Measurements from ENCODE around the gene PWWP2B. TPM values are rescaled to one million over a fixed set of nuclear protein-coding genes. Genes with fewer than 3 reads are reported as not detected.

The PWWP2B gene
- 10 to 100 TPM; 11.5 to 15.3 (median 13.6) TPM for total RNA-seq
- 6.2 TPM for total RNA-seq (2013)
- total RNA-seq: 4.3 to 39.0 (median 16.5) reads per million in 29 experiments

- H3K4me3 ChIP-seq (ENCODE audit: control insufficient read depth in 1 of 2, extremely low read depth in 1 of 2, low read length in 1 of 2): peak within 1 kb of the TSS; percentile 69 to 80
- POLR2A ChIA-PET: no interaction called here
- WGBS (ENCODE audit: insufficient coverage): under 1% methylated on average over 84 of the region's 86 CpGs
These were observed at the start of gene PWWP2B for GRCh38 chr10:132397036-132397541. Gene PWWP2B (plus strand): TSS chr10:132397200. CDS start chr10:132397227, 27 bp downstream.

DNA sequence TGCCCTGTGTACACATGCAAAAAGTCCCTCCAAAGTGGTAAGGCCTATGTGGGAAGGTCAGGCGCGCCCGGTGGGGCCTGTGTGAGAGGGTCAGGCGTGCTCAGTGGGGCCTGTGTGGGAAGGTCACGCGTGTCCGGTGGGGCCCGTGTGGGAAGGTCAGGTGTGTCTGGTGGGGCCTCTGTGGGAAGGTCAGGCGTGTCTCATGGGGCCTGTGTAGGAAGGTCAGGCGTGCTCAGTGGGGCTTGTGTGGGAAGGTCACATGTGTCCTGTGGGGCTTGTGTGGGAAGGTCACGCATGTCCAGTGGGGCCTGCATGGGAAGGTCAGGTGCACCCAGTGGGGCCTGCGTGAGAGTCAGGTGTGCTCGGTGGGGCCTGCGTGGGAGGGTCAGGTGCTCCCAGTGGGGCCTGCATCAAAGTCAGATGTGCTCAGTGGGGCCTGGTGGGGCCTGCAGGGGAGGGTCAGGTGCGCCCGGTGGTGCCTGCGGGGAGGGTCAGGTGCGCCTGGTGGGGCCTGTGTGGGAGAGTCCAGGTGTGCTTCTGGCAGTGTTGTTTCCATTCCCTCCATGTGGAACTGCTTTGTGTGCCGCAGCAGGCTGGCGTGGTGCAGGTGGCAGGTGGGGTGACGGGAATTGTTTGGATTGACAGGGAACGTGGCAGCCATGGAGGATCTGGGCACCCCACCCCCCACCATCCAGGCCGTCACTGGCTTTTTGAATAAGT lies 49.6 kb upstream of the PWWP2B start:
- DNase-seq (no peak), ATAC-seq (replicated peaks in 1 of 4) (no peak)
- Mint-ChIP-seq H3K9me3 (peaks cover 0 to 3% (median 2%) of the 10 kb centered on the region in 3 donors), H3K4me1 (no peaks in the 10 kb centered on the region), H3K36me3 (peaks cover 26% of the 10 kb centered on the region), H3K27me3 (no peaks in the 10 kb centered on the region), H3K4me3 (no peak overlapping the region), H3K27ac (no peak overlapping the region)
- ChIA-PET POLR2A (no interaction called here), CTCF (no interaction called here)
- WGBS (ENCODE audit: insufficient coverage): 91% methylated on average over 18 of the region's 23 CpGs
- Histone ChIP-seq H3K36me3 (ENCODE audit: control insufficient read depth in 2 of 2, extremely low read depth in 1 of 2, insufficient read depth in 1 of 2, low read length in 1 of 2) (peaks cover 0 to 4% of the 10 kb centered on the region in 2 donors), H3K4me1 (ENCODE audit: control insufficient read depth in 1 of 2, extremely low read depth in 1 of 2, insufficient read depth in 2 of 2, low read length in 2 of 2) (no peaks in the 10 kb centered on the region), H3K4me3 (ENCODE audit: control insufficient read depth in 1 of 2, extremely low read depth in 1 of 2, low read length in 1 of 2) (no peak overlapping the region), H3K27ac (ENCODE audit: low read length) (no peak overlapping the region), H3K9me3 (no peaks in the 10 kb centered on the region), H3K27me3 (replicated peaks in 1 of 2; ENCODE audit: control insufficient read depth in 2 of 2, extremely low read depth in 1 of 2, insufficient read depth in 2 of 2, low read length in 1 of 2) (no peaks in the 10 kb centered on the region)

More at GRCh38 chr10:132397036-132397541, at the start of gene PWWP2B:
- Mint-ChIP-seq H3K36me3 (no peaks in the 10 kb centered on the region), H3K27me3 (no peaks in the 10 kb centered on the region), H3K4me1 (peaks cover 15 to 29% (median 19%) of the 10 kb centered on the region in 3 donors), H3K27ac (peak within 1 kb of the TSS; percentile 74 to 88), H3K9me3 (peaks cover 0 to 6% (median 0%) of the 10 kb centered on the region in 3 donors), H3K4me3 (peak within 1 kb of the TSS; percentile 83 to 89 (median 88))
- no peaks in the 10 kb centered on the region for H3K27me3 ChIP-seq (replicated peaks in 1 of 2; ENCODE audit: control insufficient read depth in 2 of 2, extremely low read depth in 1 of 2, insufficient read depth in 2 of 2, low read length in 1 of 2)
- peak; percentile 58 to 65 (median 60) for ATAC-seq (replicated peaks in 1 of 4)
- no peaks in the 10 kb centered on the region for H3K36me3 ChIP-seq (ENCODE audit: control insufficient read depth in 2 of 2, extremely low read depth in 1 of 2, insufficient read depth in 1 of 2, low read length in 1 of 2)
- CTCF ChIA-PET: no interaction called here
- H3K27ac ChIP-seq (ENCODE audit: low read length): peak within 1 kb of the TSS; percentile 57
- no peaks in the 10 kb centered on the region for H3K9me3 ChIP-seq
- H3K4me1 ChIP-seq (ENCODE audit: control insufficient read depth in 1 of 2, extremely low read depth in 1 of 2, insufficient read depth in 2 of 2, low read length in 2 of 2): peaks cover 7 to 55% of the 10 kb centered on the region in 2 experiments
- peak in 33 of 35 experiments; percentile 20 to 82 (median 50) for DNase-seq

DNA sequence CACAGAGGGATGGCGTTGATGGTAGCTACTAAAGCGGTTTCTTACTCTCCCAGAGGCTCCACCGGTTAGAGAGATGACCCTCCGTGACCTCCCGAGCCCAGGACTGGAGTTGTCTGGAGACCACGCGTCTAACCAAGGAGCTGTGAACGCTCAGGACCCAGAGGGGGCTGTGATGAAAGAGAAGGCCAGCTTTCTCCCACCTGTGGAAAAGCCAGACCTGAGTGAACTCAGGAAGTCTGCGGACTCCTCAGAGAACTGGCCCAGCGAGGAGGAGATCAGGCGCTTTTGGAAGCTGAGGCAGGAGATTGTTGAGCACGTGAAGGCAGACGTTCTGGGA lies 49.1 kb upstream of the PWWP2B start:
- H3K36me3 Mint-ChIP-seq: peaks cover 23% of the 10 kb centered on the region
- ATAC-seq (replicated peaks in 1 of 4) (no peak), DNase-seq (no peak)
- no peak overlapping the region for H3K27ac Mint-ChIP-seq
- Histone ChIP-seq H3K9me3 (no peaks in the 10 kb centered on the region), H3K4me1 (ENCODE audit: control insufficient read depth in 1 of 2, extremely low read depth in 1 of 2, insufficient read depth in 2 of 2, low read length in 2 of 2) (peaks cover 0 to 2% of the 10 kb centered on the region in 2 experiments), H3K27ac (ENCODE audit: low read length) (no peak overlapping the region), H3K27me3 (replicated peaks in 1 of 2; ENCODE audit: control insufficient read depth in 2 of 2, extremely low read depth in 1 of 2, insufficient read depth in 2 of 2, low read length in 1 of 2) (no peaks in the 10 kb centered on the region), H3K36me3 (ENCODE audit: control insufficient read depth in 2 of 2, extremely low read depth in 1 of 2, insufficient read depth in 1 of 2, low read length in 1 of 2) (peaks cover 0 to 4% of the 10 kb centered on the region in 2 donors), H3K4me3 (ENCODE audit: control insufficient read depth in 1 of 2, extremely low read depth in 1 of 2, low read length in 1 of 2) (no peak overlapping the region)
- H3K9me3 Mint-ChIP-seq: no peaks in the 10 kb centered on the region
- no peak overlapping the region for H3K4me3 Mint-ChIP-seq
- WGBS (ENCODE audit: insufficient coverage): 97% methylated on average over 10 of the region's 13 CpGs
- no peaks in the 10 kb centered on the region for H3K27me3 Mint-ChIP-seq
- ChIA-PET POLR2A (interaction anchor here (0.6 kb wide), 2 partner anchors 10 to 28 kb away, joined by 6 to 10 read pairs; no protein-coding TSS in a partner anchor), CTCF (no interaction called here)
- peaks cover 0 to 3% (median 2%) of the 10 kb centered on the region in 3 donors for H3K4me1 Mint-ChIP-seq

- peaks cover 12% of the 10 kb centered on the region for H3K36me3 Mint-ChIP-seq
- H3K4me1 Mint-ChIP-seq: peaks cover 0 to 3% (median 2%) of the 10 kb centered on the region in 3 donors
- H3K27ac ChIP-seq (ENCODE audit: low read length): no peak overlapping the region
- ChIA-PET POLR2A (no interaction called here), CTCF (no interaction called here)
- no peaks in the 10 kb centered on the region for H3K9me3 Mint-ChIP-seq
- WGBS (ENCODE audit: insufficient coverage): 90% methylated on average over 6 of the region's 6 CpGs
- no peaks in the 10 kb centered on the region for H3K27me3 Mint-ChIP-seq
- no peak overlapping the region for H3K4me3 Mint-ChIP-seq
- no peak for ATAC-seq (replicated peaks in 1 of 4)
- peaks cover 0 to 5% of the 10 kb centered on the region in 2 experiments for H3K4me1 ChIP-seq (ENCODE audit: control insufficient read depth in 1 of 2, extremely low read depth in 1 of 2, insufficient read depth in 2 of 2, low read length in 2 of 2)
- H3K4me3 ChIP-seq (ENCODE audit: control insufficient read depth in 1 of 2, extremely low read depth in 1 of 2, low read length in 1 of 2): no peak overlapping the region
- H3K9me3 ChIP-seq: no peaks in the 10 kb centered on the region
- no peaks in the 10 kb centered on the region for H3K27me3 ChIP-seq (replicated peaks in 1 of 2; ENCODE audit: control insufficient read depth in 2 of 2, extremely low read depth in 1 of 2, insufficient read depth in 2 of 2, low read length in 1 of 2)
- DNase-seq: no peak
- H3K36me3 ChIP-seq (ENCODE audit: control insufficient read depth in 2 of 2, extremely low read depth in 1 of 2, insufficient read depth in 1 of 2, low read length in 1 of 2): peaks cover 0 to 4% of the 10 kb centered on the region in 2 donors
- no peak overlapping the region for H3K27ac Mint-ChIP-seq
These were observed 47.2 kb upstream of the PWWP2B start for GRCh38 chr10:132349766-132350165.

- CTCF ChIA-PET: interaction anchor here in 1 of 2 donors (0.6 kb wide), 1 partner anchor 10 kb away, joined by 3 read pairs; no protein-coding TSS in a partner anchor
These were observed 46.6 kb upstream of the PWWP2B start for GRCh38 chr10:132350391-132350790.

DNA sequence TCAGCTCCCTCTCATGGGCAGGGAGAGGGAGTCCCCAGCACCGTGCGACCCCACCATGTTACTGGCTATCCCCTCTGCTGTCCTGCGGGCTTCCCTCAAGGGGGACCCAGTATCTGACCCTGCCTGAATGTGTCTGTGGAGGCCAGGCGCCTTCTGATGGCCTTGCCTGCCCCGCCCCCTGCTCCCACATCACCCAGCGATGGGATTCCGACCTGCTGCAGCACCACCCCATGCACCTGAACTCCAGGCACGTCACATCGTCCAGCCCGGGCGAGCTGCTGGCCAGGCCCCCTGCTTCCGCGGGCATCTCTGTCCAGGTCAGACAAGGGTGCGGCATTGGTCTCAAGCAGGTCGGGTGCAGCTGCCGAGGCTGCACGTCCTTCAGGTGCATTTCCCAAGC lies 46.1 kb upstream of the PWWP2B start:
- 97% methylated on average over 15 of the region's 17 CpGs for whole genome bisulfite sequencing (ENCODE audit: insufficient coverage)
- peaks cover 0 to 5% of the 10 kb centered on the region in 2 experiments for H3K4me1 ChIP-seq (ENCODE audit: control insufficient read depth in 1 of 2, extremely low read depth in 1 of 2, insufficient read depth in 2 of 2, low read length in 2 of 2)
- no peaks in the 10 kb centered on the region for H3K9me3 Mint-ChIP-seq
- H3K27ac ChIP-seq (ENCODE audit: low read length): no peak overlapping the region
- peaks cover 0 to 3% (median 2%) of the 10 kb centered on the region in 3 donors for H3K4me1 Mint-ChIP-seq
- H3K36me3 Mint-ChIP-seq: peaks cover 7% of the 10 kb centered on the region
- H3K36me3 ChIP-seq (ENCODE audit: control insufficient read depth in 2 of 2, extremely low read depth in 1 of 2, insufficient read depth in 1 of 2, low read length in 1 of 2): peaks cover 0 to 4% of the 10 kb centered on the region in 2 donors
- no peaks in the 10 kb centered on the region for H3K27me3 Mint-ChIP-seq
- H3K27ac Mint-ChIP-seq: no peak overlapping the region
- CTCF ChIA-PET: interaction anchor here in 1 of 2 donors (0.6 kb wide), 1 partner anchor 9 kb away, joined by 3 read pairs; no protein-coding TSS in a partner anchor
- H3K4me3 ChIP-seq (ENCODE audit: control insufficient read depth in 1 of 2, extremely low read depth in 1 of 2, low read length in 1 of 2): no peak overlapping the region
- no peaks in the 10 kb centered on the region for H3K9me3 ChIP-seq
- POLR2A ChIA-PET: no interaction called here
- ATAC-seq (replicated peaks in 1 of 4) (no peak), DNase-seq (no peak)
- H3K4me3 Mint-ChIP-seq: no peak overlapping the region
- H3K27me3 ChIP-seq (replicated peaks in 1 of 2; ENCODE audit: control insufficient read depth in 2 of 2, extremely low read depth in 1 of 2, insufficient read depth in 2 of 2, low read length in 1 of 2): no peaks in the 10 kb centered on the region

More at GRCh38 chr10:132350391-132350790, 46.6 kb upstream of the PWWP2B start:
- Mint-ChIP-seq H3K9me3 (no peaks in the 10 kb centered on the region), H3K4me1 (peaks cover 0 to 3% (median 2%) of the 10 kb centered on the region in 3 donors), H3K27me3 (no peaks in the 10 kb centered on the region), H3K4me3 (no peak overlapping the region), H3K27ac (no peak overlapping the region), H3K36me3 (peaks cover 9% of the 10 kb centered on the region)
- H3K27ac ChIP-seq (ENCODE audit: low read length): no peak overlapping the region
- peaks cover 0 to 5% of the 10 kb centered on the region in 2 experiments for H3K4me1 ChIP-seq (ENCODE audit: control insufficient read depth in 1 of 2, extremely low read depth in 1 of 2, insufficient read depth in 2 of 2, low read length in 2 of 2)
- no peaks in the 10 kb centered on the region for H3K27me3 ChIP-seq (replicated peaks in 1 of 2; ENCODE audit: control insufficient read depth in 2 of 2, extremely low read depth in 1 of 2, insufficient read depth in 2 of 2, low read length in 1 of 2)
- peaks cover 0 to 4% of the 10 kb centered on the region in 2 donors for H3K36me3 ChIP-seq (ENCODE audit: control insufficient read depth in 2 of 2, extremely low read depth in 1 of 2, insufficient read depth in 1 of 2, low read length in 1 of 2)
- no peaks in the 10 kb centered on the region for H3K9me3 ChIP-seq
- 86% methylated on average over 10 of the region's 11 CpGs for WGBS (ENCODE audit: insufficient coverage)
- POLR2A ChIA-PET: no interaction called here
- DNase-seq: no peak
- ATAC-seq (replicated peaks in 1 of 4): no peak
- no peak overlapping the region for H3K4me3 ChIP-seq (ENCODE audit: control insufficient read depth in 1 of 2, extremely low read depth in 1 of 2, low read length in 1 of 2)

Measured in T-cell (primary cell).